Endothelial cell of umbilical vein (primary cell): Measurements from ENCODE around the gene HYDIN.

Experiments
- CTCF ChIP-seq, 2 donors: IDR thresholded peaks; 1 replicate in 1 of 2; 2 replicates in 1 of 2; pipeline ENCODE4 v1.5.1; 2011; ENCODE audit warnings: low read length in 2 of 2, mild to moderate bottlenecking in 2 of 2, moderate library complexity in 2 of 2, control low read depth in 1 of 2, inconsistent platforms in 1 of 2, low read depth in 1 of 2; ENCODE audit not compliant: insufficient read depth in 1 of 2; ENCODE audit errors: extremely low read depth in 1 of 2
- EZH2 ChIP-seq: IDR thresholded peaks from 2 replicates; pipeline ENCODE4 v1.6.1; 2012; ENCODE audit warnings: borderline replicate concordance, low read depth, mild to moderate bottlenecking, moderate library complexity, low read length, inconsistent platforms; ENCODE audit not compliant: severe bottlenecking
- GATA2 ChIP-seq: IDR thresholded peaks from 2 replicates; pipeline ENCODE4 v1.7.0; 2011; ENCODE audit warnings: low read depth, mild to moderate bottlenecking, moderate library complexity, mixed read lengths, low read length; ENCODE audit not compliant: insufficient read length, insufficient read depth
- POLR2A ChIP-seq: IDR thresholded peaks from 2 replicates; pipeline ENCODE4 v1.6.1; 2012; ENCODE audit warnings: low read depth, mild to moderate bottlenecking, control low read depth, low read length
- POLR2AphosphoS5 ChIP-seq: IDR thresholded peaks from 2 replicates; pipeline ENCODE4 v1.6.1; 2012; ENCODE audit warnings: low read depth, mild to moderate bottlenecking, control low read depth, low read length, moderate library complexity; ENCODE audit not compliant: insufficient read depth
- TF ChIP-seq, protein P1 (sequence below): IDR thresholded peaks from 2 replicates; pipeline ENCODE4 v1.6.1; 2011; ENCODE audit not compliant: insufficient read depth, insufficient read length

- TF ChIP-seq CTCF (IDR thresholded peaks at IDR 0.05; ENCODE audit: extremely low read depth in 1 of 2, insufficient read depth in 1 of 2, low read depth in 1 of 2, low read length in 2 of 2) = no peak
- TF ChIP-seq POLR2AphosphoS5 = no peak
- TF ChIP-seq, protein P1, sequence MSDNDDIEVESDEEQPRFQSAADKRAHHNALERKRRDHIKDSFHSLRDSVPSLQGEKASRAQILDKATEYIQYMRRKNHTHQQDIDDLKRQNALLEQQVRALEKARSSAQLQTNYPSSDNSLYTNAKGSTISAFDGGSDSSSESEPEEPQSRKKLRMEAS = no peak
- TF ChIP-seq EZH2 = no peak
- no peak for TF ChIP-seq POLR2A
- no peak for TF ChIP-seq GATA2
Measured at GRCh38 chr16:71205482-71206131, 24.9 kb downstream of the HYDIN start.
